Activated CD8-positive, alpha-beta T cell treated with anti-CD3 and anti-CD28 coated beads for 36 hours (primary cell): ENCODE results near the gene TES. TPM values are rescaled to one million over a fixed set of nuclear protein-coding genes. Genes with fewer than 3 reads are reported as not detected.
A peak's percentile ranks its signal among the peaks of the same experiment; 100 is the strongest.

Source experiments
- ATAC-seq: fragments of 200-7000 bp; cut with Tn5 transposase; one replicate; pipeline ENCODE4 v1.10.0; 2021; ENCODE audit warnings: mild to moderate bottlenecking, moderate library complexity
- CTCF ChIA-PET: fragments of 350-600 bp; sonication (Branson Sonifier 250); formaldehyde crosslinking; loops from one replicate; lab custom pipeline; 2021; ENCODE audit warnings: antibody characterized with exemption; lab: Charles Lee
- POLR2A ChIA-PET: fragments of 350-600 bp; sonication (Branson Sonifier 250); formaldehyde crosslinking; loops from one replicate; lab custom pipeline; 2021; ENCODE audit warnings: antibody characterized with exemption; lab: Charles Lee
- DNase-seq: peaks from one replicate; pipeline ENCODE4 v3.0.0-alpha.2; 2020
- H3K27ac Mint-ChIP-seq: one replicate; pipeline ENCODE4 v1.8.0; 2021; ENCODE audit warnings: mild to moderate bottlenecking, mixed read lengths
- H3K27me3 Mint-ChIP-seq: one replicate; pipeline ENCODE4 v1.8.0; 2021; ENCODE audit warnings: mixed read lengths
- H3K36me3 Mint-ChIP-seq: one replicate; pipeline ENCODE4 v1.8.0; 2021; ENCODE audit warnings: low read depth, mixed read lengths
- H3K4me1 Mint-ChIP-seq: one replicate; pipeline ENCODE4 v1.8.0; 2021; ENCODE audit warnings: low read depth, mixed read lengths
- H3K4me3 Mint-ChIP-seq: one replicate; pipeline ENCODE4 v1.8.0; 2021; ENCODE audit warnings: mild to moderate bottlenecking, moderate library complexity, mixed read lengths
- H3K9me3 Mint-ChIP-seq: one replicate; pipeline ENCODE4 v1.8.0; 2021; ENCODE audit warnings: mixed read lengths
- CTCF ChIP-seq: fragments of 200-600 bp; IDR thresholded peaks from one replicate; pipeline ENCODE4 v1.8.0; 2022; ENCODE audit warnings: antibody characterized with exemption, mild to moderate bottlenecking
- intact Hi-C: fragments of 100-400 bp; cut with micrococcal nuclease; formaldehyde crosslinking; loops from one replicate; pipeline ENCODE4 v1.10.0; 2022
- total RNA-seq, 2 experiments: library from RNA; stranded (reverse); gene quantifications; one replicate each; pipeline ENCODE4 v1.2.3, GENCODE V29; 2021

TES gene
- total RNA-seq, 2 experiments from 2014 or later = 63.9 to 65.7 TPM

- no peak overlapping the region for H3K4me3 Mint-ChIP-seq
- intact Hi-C loops = no loop called here
- H3K36me3 Mint-ChIP-seq = peaks cover 2% of the 10 kb centered on the region
- CTCF ChIA-PET = interaction anchor here (1.6 to 4.7 kb wide), 2 partner anchors 13 to 42 kb away, joined by 5 to 31 read pairs; no protein-coding TSS in a partner anchor
- DNase-seq (no peak), ATAC-seq (no peak)
- POLR2A ChIA-PET = no interaction called here
- H3K4me1 Mint-ChIP-seq = peaks cover 81% of the 10 kb centered on the region
- no peaks in the 10 kb centered on the region for H3K9me3 Mint-ChIP-seq
- H3K27me3 Mint-ChIP-seq = no peaks in the 10 kb centered on the region
- no peak for TF ChIP-seq CTCF
- no peak overlapping the region for H3K27ac Mint-ChIP-seq
Measured at GRCh38 chr7:116222501-116222900, 12.2 kb downstream of the TES start.

DNA sequence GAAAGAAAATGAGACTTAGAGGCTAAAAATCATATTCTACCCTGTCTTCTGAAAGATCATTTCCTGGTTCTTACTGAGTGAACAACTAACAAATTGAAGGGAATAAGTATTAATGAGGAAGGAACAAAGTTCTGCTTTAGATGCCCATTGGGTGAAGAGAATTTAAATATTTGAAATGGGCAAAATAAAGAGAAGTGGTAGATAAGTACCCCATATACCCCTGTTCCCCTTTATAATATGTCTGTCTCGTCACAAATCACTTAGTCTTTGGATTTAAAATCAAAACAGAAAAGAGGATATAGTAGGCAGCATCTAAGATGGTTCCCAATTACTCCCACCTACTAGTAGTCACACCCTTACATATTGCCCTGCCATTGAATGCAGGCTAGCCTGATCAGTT, 13.2 kb downstream of the TES start:
- peaks cover 80% of the 10 kb centered on the region for H3K4me1 Mint-ChIP-seq
- H3K36me3 Mint-ChIP-seq = peaks cover 2% of the 10 kb centered on the region
- DNase-seq (no peak), ATAC-seq (no peak)
- no peaks in the 10 kb centered on the region for H3K27me3 Mint-ChIP-seq
- POLR2A ChIA-PET = interaction anchor here (2.5 kb wide), 1 partner anchor 13 kb away, joined by 13 read pairs; the partner anchor contains the start of gene TES
- intact Hi-C loops = no loop called here
- peak overlapping the region; percentile 44 for H3K27ac Mint-ChIP-seq
- H3K4me3 Mint-ChIP-seq = no peak overlapping the region
- H3K9me3 Mint-ChIP-seq = no peaks in the 10 kb centered on the region
- CTCF ChIA-PET = interaction anchor here (1.2 to 4.7 kb wide), 3 partner anchors 12 to 43 kb away, joined by 3 to 31 read pairs (median 5); partner anchors contain the start of gene TES
- no peak for TF ChIP-seq CTCF

DNA sequence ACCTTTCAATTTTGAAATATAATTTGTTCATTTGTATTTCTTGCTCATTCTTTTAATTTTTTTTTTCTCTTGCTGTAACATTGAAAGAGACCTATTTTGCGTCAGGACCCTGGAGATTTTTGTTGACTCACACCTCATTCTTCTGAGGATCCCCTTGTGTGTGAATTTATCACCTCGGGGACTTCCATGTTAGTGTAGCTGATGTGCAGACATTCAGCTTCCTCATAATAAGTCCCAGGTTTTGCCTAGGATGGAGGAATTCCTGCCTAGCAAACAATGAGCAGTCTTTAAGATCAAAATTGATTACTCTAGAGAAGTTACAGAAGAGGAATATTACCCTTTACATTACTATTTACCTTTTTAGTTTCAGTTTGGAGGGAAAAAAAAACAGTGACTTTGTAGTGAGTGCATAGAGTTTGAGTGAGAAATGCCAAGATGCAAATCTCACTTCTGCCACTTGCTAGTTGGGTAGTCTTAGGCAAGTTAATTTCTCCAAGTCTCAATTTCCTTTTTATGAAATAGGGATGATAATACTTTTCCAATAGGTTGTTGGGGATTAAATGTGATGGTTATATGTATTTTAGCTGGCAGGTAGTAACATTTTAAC, 14.3 kb downstream of the TES start:
- no peak for TF ChIP-seq CTCF
- ATAC-seq (peak; percentile 82), DNase-seq (no peak)
- ChIA-PET CTCF (interaction anchor here (1.2 to 4.7 kb wide), 3 partner anchors 11 to 14 kb away, joined by 3 to 31 read pairs (median 3); partner anchors contain the start of gene TES), POLR2A (interaction anchor here (0.6 to 2.5 kb wide), 2 partner anchors 14 to 25 kb away, joined by 4 to 13 read pairs; partner anchors contain the start of gene TES)
- H3K27me3 Mint-ChIP-seq = no peaks in the 10 kb centered on the region
- H3K36me3 Mint-ChIP-seq = peaks cover 2% of the 10 kb centered on the region
- H3K4me1 Mint-ChIP-seq = peaks cover 78% of the 10 kb centered on the region
- no peaks in the 10 kb centered on the region for H3K9me3 Mint-ChIP-seq
- intact Hi-C loops = no loop called here
- peak overlapping the region; percentile 44 for H3K27ac Mint-ChIP-seq
- peak overlapping the region; percentile 60 for H3K4me3 Mint-ChIP-seq

- H3K4me3 Mint-ChIP-seq = no peak overlapping the region
- CTCF ChIA-PET = interaction anchor here (0.8 to 4.7 kb wide), 6 partner anchors 10 to 52 kb away, joined by 3 to 31 read pairs (median 4); no protein-coding TSS in a partner anchor
- H3K36me3 Mint-ChIP-seq = peaks cover 2% of the 10 kb centered on the region
- no peak for DNase-seq
- TF ChIP-seq CTCF = no peak
- intact Hi-C loops = no loop called here
- POLR2A ChIA-PET = interaction anchor here (0.8 kb wide), 1 partner anchor 49 kb away, joined by 3 read pairs; no protein-coding TSS in a partner anchor
- H3K27me3 Mint-ChIP-seq = no peaks in the 10 kb centered on the region
- no peaks in the 10 kb centered on the region for H3K9me3 Mint-ChIP-seq
- H3K4me1 Mint-ChIP-seq = peaks cover 80% of the 10 kb centered on the region
- ATAC-seq = no peak
- H3K27ac Mint-ChIP-seq = no peak overlapping the region
Measured at GRCh38 chr7:116225860-116226259, 15.5 kb downstream of the TES start.

DNA sequence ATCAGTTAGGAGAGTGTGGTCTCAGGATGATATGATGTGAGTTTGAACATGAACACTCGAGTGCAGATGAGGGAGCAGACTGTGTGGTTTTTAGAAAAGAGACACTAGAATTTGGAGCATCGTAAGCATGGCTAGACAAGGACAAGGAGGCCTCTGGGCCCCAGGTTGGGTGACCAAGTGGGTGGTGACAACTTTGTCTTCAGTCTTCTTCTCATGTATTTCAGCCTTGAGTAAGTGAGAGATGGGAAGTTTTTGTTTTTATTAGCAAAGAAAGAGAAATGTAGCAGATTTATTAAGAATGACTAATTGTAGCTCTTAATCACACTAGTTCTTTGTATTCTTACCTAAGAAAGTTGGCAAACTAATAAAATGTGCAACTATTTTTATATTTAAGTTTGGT, 16.3 kb downstream of the TES start:
- H3K27ac Mint-ChIP-seq = no peak overlapping the region
- CTCF ChIA-PET = interaction anchor here (1.2 to 4.7 kb wide), 4 partner anchors 9 to 53 kb away, joined by 3 to 31 read pairs (median 4); no protein-coding TSS in a partner anchor
- H3K36me3 Mint-ChIP-seq = peaks cover 2% of the 10 kb centered on the region
- DNase-seq (no peak), ATAC-seq (no peak)
- H3K4me3 Mint-ChIP-seq = no peak overlapping the region
- no peaks in the 10 kb centered on the region for H3K9me3 Mint-ChIP-seq
- TF ChIP-seq CTCF = no peak
- peaks cover 82% of the 10 kb centered on the region for H3K4me1 Mint-ChIP-seq
- POLR2A ChIA-PET = interaction anchor here (0.8 kb wide), 1 partner anchor 50 kb away, joined by 3 read pairs; no protein-coding TSS in a partner anchor
- intact Hi-C loops = no loop called here
- no peaks in the 10 kb centered on the region for H3K27me3 Mint-ChIP-seq
